H1 (cell line): ENCODE data around the gene RBP4. TPM values are rescaled to one million over a fixed set of nuclear protein-coding genes. Genes with fewer than 3 reads are reported as not detected.

Experiments used
- CTCF ChIA-PET: fragments of 300-600 bp; sonication (Branson Sonifier 250); formaldehyde crosslinking; loops from one replicate; lab custom pipeline; 2021; ENCODE audit not compliant: partially characterized antibody; lab: Charles Lee
- POLR2A ChIA-PET: fragments of 300-600 bp; sonication (Branson Sonifier 250); formaldehyde crosslinking; loops from one replicate; lab custom pipeline; 2021; ENCODE audit warnings: inconsistent platforms; ENCODE audit not compliant: partially characterized antibody; lab: Charles Lee
- DNase-seq, 2 experiments: peaks; one replicate each; pipeline versions ENCODE4 v3.0.0 to v3.0.0-alpha.2; 2010 to 2022; ENCODE audit warnings: low spot score in 2 of 2, low read depth in 1 of 2, mixed read lengths in 1 of 2
- FAIRE-seq: peaks from 2 replicates; lab custom pipeline; 2011; peaks lifted over from hg19 to GRCh38; lab: Jason Lieb, UNC
- H2AFZ ChIP-seq: 2 replicates; pipeline ENCODE4 v1.8.1; 2012; ENCODE audit warnings: low read length, inconsistent platforms
- H2AK5ac ChIP-seq: 2 replicates; pipeline ENCODE4 v1.6.1; 2013; ENCODE audit warnings: low read depth, low read length
- H2BK120ac ChIP-seq: replicated peaks from 2 replicates; pipeline ENCODE3; 2013; ENCODE audit warnings: low read depth, low read length, inconsistent platforms
- H2BK12ac ChIP-seq: 2 replicates; pipeline ENCODE4 v1.6.1; 2013; ENCODE audit warnings: low read depth, low read length
- H2BK15ac ChIP-seq: 2 replicates; pipeline ENCODE4 v1.6.1; 2013; ENCODE audit warnings: low read length
- H2BK20ac ChIP-seq: 2 replicates; pipeline ENCODE4 v1.6.1; 2013; ENCODE audit warnings: low read length
- H2BK5ac ChIP-seq: 2 replicates; pipeline ENCODE4 v1.6.1; 2013; ENCODE audit warnings: low read depth, low read length
- H3K14ac ChIP-seq: 2 replicates; pipeline ENCODE4 v1.6.1; 2013; ENCODE audit warnings: inconsistent platforms; ENCODE audit not compliant: insufficient read length
- H3K18ac ChIP-seq: 2 replicates; pipeline ENCODE4 v1.6.1; 2013; ENCODE audit warnings: low read length; ENCODE audit errors: extremely low read depth
- H3K23ac ChIP-seq: 2 replicates; pipeline ENCODE4 v1.6.1; 2013; ENCODE audit warnings: inconsistent platforms; ENCODE audit not compliant: insufficient read length
- H3K23me2 ChIP-seq: 2 replicates; pipeline ENCODE4 v1.6.1; 2013; ENCODE audit warnings: low read depth, low read length
- H3K27ac ChIP-seq: 2 replicates; pipeline ENCODE4 v1.6.1; 2011; ENCODE audit warnings: low read depth, low read length, inconsistent platforms
- H3K27me3 ChIP-seq, 4 experiments: replicated peaks in 1 of 4; 1 replicate in 1 of 4; 2 replicates in 3 of 4; pipeline versions ENCODE4 v1.6.1 to v1.8.1; 2011 to 2013; ENCODE audit warnings: low read length in 3 of 4, mild to moderate bottlenecking in 3 of 4, inconsistent platforms in 2 of 4, mixed read lengths in 2 of 4, moderate library complexity in 1 of 4; ENCODE audit not compliant: control insufficient read depth in 3 of 4, insufficient read depth in 3 of 4; ENCODE audit errors: extremely low read depth in 1 of 4
- H3K36me3 ChIP-seq, 4 experiments: 2 replicates each; pipeline versions ENCODE4 v1.6.1 to v1.8.1; 2011 to 2013; ENCODE audit warnings: mild to moderate bottlenecking in 4 of 4, low read length in 3 of 4, moderate library complexity in 2 of 4, control low read depth in 1 of 4, inconsistent platforms in 1 of 4; ENCODE audit not compliant: insufficient read depth in 4 of 4, control insufficient read depth in 2 of 4
- H3K4ac ChIP-seq: replicated peaks from 2 replicates; pipeline ENCODE3; 2013; ENCODE audit warnings: low read length, low read depth, mixed read lengths, inconsistent platforms; ENCODE audit not compliant: insufficient read length
- H3K4me1 ChIP-seq, 4 experiments: replicated peaks in 1 of 4; 1 replicate in 1 of 4; 2 replicates in 3 of 4; pipeline versions ENCODE4 v1.6.1 to v1.8.1; 2011 to 2013; ENCODE audit warnings: low read length in 3 of 4, inconsistent platforms in 2 of 4, mixed read lengths in 1 of 4; ENCODE audit not compliant: insufficient read depth in 4 of 4, control insufficient read depth in 3 of 4
- H3K4me2 ChIP-seq, 2 experiments: 2 replicates each; pipeline versions ENCODE4 v1.6.1 to v1.8.1; 2011 to 2013; ENCODE audit warnings: low read depth in 2 of 2, low read length in 2 of 2, control low read depth in 1 of 2, inconsistent platforms in 1 of 2, mild to moderate bottlenecking in 1 of 2; ENCODE audit not compliant: insufficient read depth in 1 of 2
- H3K4me3 ChIP-seq, 4 experiments: fragments of 200-600, 300-600 bp in 1 of 4; sonication (generic), shearing (Covaris generic), sonication (Bioruptor Twin) in 1 of 4; 2 replicates each; pipeline versions ENCODE4 v1.5.1 to v1.8.1; 2011 to 2016; ENCODE audit warnings: low read length in 4 of 4, low read depth in 3 of 4, control low read depth in 2 of 4, inconsistent platforms in 2 of 4, mild to moderate bottlenecking in 2 of 4, mixed read lengths in 1 of 4, moderate library complexity in 1 of 4; ENCODE audit not compliant: insufficient read depth in 2 of 4; ENCODE audit errors: extremely low read depth in 1 of 4
- H3K56ac ChIP-seq: replicated peaks from 2 replicates; pipeline ENCODE3; 2013; ENCODE audit warnings: low read depth, mild to moderate bottlenecking, mixed read lengths, low read length, inconsistent platforms; ENCODE audit not compliant: insufficient read length
- H3K79me1 ChIP-seq: 2 replicates; pipeline ENCODE4 v1.6.1; 2013; ENCODE audit warnings: low read depth, low read length, control low read depth
- H3K79me2 ChIP-seq, 2 experiments: 2 replicates each; pipeline versions ENCODE4 v1.6.1 to v1.8.1; 2012 to 2013; ENCODE audit warnings: low read length in 2 of 2, mild to moderate bottlenecking in 2 of 2, inconsistent platforms in 1 of 2; ENCODE audit not compliant: insufficient read depth in 2 of 2, control insufficient read depth in 1 of 2
- H3K9ac ChIP-seq, 4 experiments: replicated peaks in 1 of 4; 1 replicate in 1 of 4; 2 replicates in 3 of 4; pipeline versions ENCODE4 v1.6.1 to v1.8.1; 2011 to 2013; ENCODE audit warnings: low read depth in 3 of 4, low read length in 3 of 4, control low read depth in 2 of 4, mild to moderate bottlenecking in 2 of 4, moderate library complexity in 2 of 4, inconsistent platforms in 1 of 4; ENCODE audit errors: extremely low read depth in 1 of 4
- H3K9me3 ChIP-seq, 2 experiments: 2 replicates each; pipeline versions ENCODE4 v1.6.1 to v1.8.1; 2012 to 2013; ENCODE audit warnings: mild to moderate bottlenecking in 2 of 2, moderate library complexity in 2 of 2, control low read depth in 1 of 2, inconsistent platforms in 1 of 2, low read depth in 1 of 2, low read length in 1 of 2, mixed read lengths in 1 of 2; ENCODE audit not compliant: insufficient read depth in 2 of 2
- H4K20me1 ChIP-seq, 2 experiments: replicated peaks in 1 of 2; 2 replicates each; pipeline versions ENCODE3 to v1.8.1; 2011 to 2013; ENCODE audit warnings: inconsistent platforms in 2 of 2, low read length in 2 of 2, mild to moderate bottlenecking in 1 of 2; ENCODE audit not compliant: insufficient read depth in 2 of 2, control insufficient read depth in 1 of 2
- H4K5ac ChIP-seq: 2 replicates; pipeline ENCODE4 v1.6.1; 2013; ENCODE audit warnings: low read length, low read depth, mixed read lengths, inconsistent platforms; ENCODE audit not compliant: insufficient read length
- H4K8ac ChIP-seq: 2 replicates; pipeline ENCODE4 v1.8.0; 2013; ENCODE audit warnings: mild to moderate bottlenecking, moderate library complexity, low read length, inconsistent platforms; ENCODE audit not compliant: insufficient read depth; ENCODE audit errors: extremely low read depth
- H4K91ac ChIP-seq: replicated peaks from 2 replicates; pipeline ENCODE3; 2013; ENCODE audit warnings: low read length, mixed read lengths, inconsistent platforms; ENCODE audit not compliant: insufficient read length
- BRCA1 ChIP-seq: IDR thresholded peaks from 2 replicates; pipeline ENCODE4 v1.6.1; 2012; ENCODE audit warnings: low read depth, low read length, improper control_type of control experiment
- GABPA ChIP-seq: IDR thresholded peaks from 2 replicates; pipeline ENCODE4 v1.6.1; 2011; ENCODE audit warnings: mild to moderate bottlenecking, low read length, moderate library complexity, borderline replicate concordance; ENCODE audit not compliant: insufficient read depth
- JUN ChIP-seq: IDR thresholded peaks from 2 replicates; pipeline ENCODE4 v1.6.1; 2011; ENCODE audit warnings: low read depth, mild to moderate bottlenecking, improper control_type of control experiment, low read length
- NANOG ChIP-seq: IDR thresholded peaks from 2 replicates; pipeline ENCODE4 v1.6.1; 2011; ENCODE audit warnings: low read length, low read depth, mild to moderate bottlenecking, inconsistent platforms; ENCODE audit not compliant: insufficient read depth, poor library complexity, severe bottlenecking
- POLR2A ChIP-seq, 2 experiments: IDR thresholded peaks; 1 replicate in 1 of 2; 2 replicates in 1 of 2; pipeline ENCODE4 v1.6.1; 2011; ENCODE audit warnings: low read depth in 2 of 2, low read length in 2 of 2, mild to moderate bottlenecking in 2 of 2; ENCODE audit errors: control extremely low read depth in 1 of 2
- POU5F1 ChIP-seq: IDR thresholded peaks from 2 replicates; pipeline ENCODE4 v1.6.1; 2011; ENCODE audit warnings: low read depth, mild to moderate bottlenecking, low read length, moderate library complexity
- SAP30 ChIP-seq: fragments of 300-600 bp; sonication (generic); IDR thresholded peaks from 2 replicates; pipeline ENCODE4 v1.7.1; 2012; ENCODE audit warnings: low read length, moderate library complexity, mild to moderate bottlenecking, inconsistent platforms; ENCODE audit not compliant: insufficient read depth, insufficient replicate concordance
- SRF ChIP-seq: IDR thresholded peaks from 2 replicates; pipeline ENCODE4 v1.6.1; 2011; ENCODE audit warnings: mild to moderate bottlenecking, low read depth, low read length, moderate library complexity
- USF2 ChIP-seq: IDR thresholded peaks from 2 replicates; pipeline ENCODE4 v1.6.1; 2011; ENCODE audit warnings: low read length, improper control_type of control experiment
- WGBS, 2 experiments: shearing (Covaris generic) in 1 of 2; methylation state at CpG; one replicate each; pipeline versions ENCODE4 v1.1.6 to v1.1.7; 2013 to 2015; ENCODE audit warnings: low lambda C conversion rate in 2 of 2, mixed read lengths in 2 of 2, inconsistent platforms in 1 of 2, low coverage in 1 of 2, missing lambda C conversion rate in 1 of 2; ENCODE audit not compliant: insufficient replicate concordance in 2 of 2, insufficient coverage in 1 of 2, insufficient read length in 1 of 2; ENCODE audit errors: extremely low coverage in 1 of 2, missing lambda C conversion rate in 1 of 2; 5-methylcytosine and 5-hydroxymethylcytosine counted together
- polyA plus RNA-seq, 7 experiments: library from polyadenylated mRNA; depleted of rRNA in 3 of 7; stranded (reverse) in 5 of 7; unstranded in 2 of 7; fragments of >200 nt in 5 of 7; fragments of 200-250 nt in 2 of 7; gene quantifications; 1 replicate in 5 of 7; 2 replicates in 1 of 7; 4 replicates in 1 of 7; pipeline versions ENCODE4 v1.2.1 to v1.2.3, GENCODE V29; 2011 to 2013; ENCODE audit warnings: missing spikeins in 2 of 7, mixed read lengths in 2 of 7
- total RNA-seq: library from RNA; stranded (reverse); fragmentation: NEBNext Ultra II Directional; extraction: Animal tissue kit (Norgen Biotek cat#: 25700); gene quantifications from 2 replicates; pipeline ENCODE4 v1.2.1, GENCODE V29; 2021

The RBP4 gene
- total and polyA plus RNA-seq, 2 of the 8 experiments (the other 6 are each of a cell fraction or from before 2014, with no cell fraction given), result 0.42 to 0.97 TPM

GRCh38 chr10:93622942-93623341 is 21.9 kb upstream of the RBP4 start:
- Histone ChIP-seq H4K8ac (no peak overlapping the region), H2BK20ac (no peak overlapping the region), H3K79me1 (no peaks in the 10 kb centered on the region), H3K9me3 (peaks cover 0 to 2% of the 10 kb centered on the region in 2 experiments; a peak in 1 of 4 replicates), H3K4me1 (no peaks in the 10 kb centered on the region), H3K23ac (no peak overlapping the region), H2BK15ac (no peak overlapping the region), H2AFZ (no peak overlapping the region), H2BK120ac (no peak overlapping the region), H2BK12ac (no peak overlapping the region), H3K36me3 (no peaks in the 10 kb centered on the region), H3K27ac (no peak overlapping the region), H3K79me2 (no peaks in the 10 kb centered on the region), H3K9ac (no peak overlapping the region), H4K91ac (no peak overlapping the region), H3K4ac (no peak overlapping the region), H3K4me2 (no peak overlapping the region), H3K18ac (no peak overlapping the region), H3K23me2 (no peaks in the 10 kb centered on the region), H4K5ac (no peak overlapping the region), H3K27me3 (peaks cover 0 to 2% (median 0%) of the 10 kb centered on the region in 4 experiments; a peak in 1 of 7 replicates), H3K14ac (no peak overlapping the region), H2AK5ac (no peak overlapping the region), H4K20me1 (no peaks in the 10 kb centered on the region), H3K4me3 (no peak overlapping the region), H2BK5ac (no peak overlapping the region), H3K56ac (no peak overlapping the region)
- ChIA-PET CTCF (interaction anchor here (0.7 kb wide), 1 partner anchor 23 kb away, joined by 3 read pairs; no protein-coding TSS in a partner anchor), POLR2A (no interaction called here)
- 72% methylated on average over 1 of the region's 1 CpG; no CpG with 5 or more reads in 1 of the 2 experiments for WGBS, 2 experiments
- no peak for FAIRE-seq
- no peak for DNase-seq
- TF ChIP-seq SAP30 (no peak), SRF (no peak), JUN (no peak), POU5F1 (no peak), NANOG (no peak), BRCA1 (no peak), USF2 (no peak), POLR2A (IDR thresholded peaks at IDR 0.05; ENCODE audit: control extremely low read depth in 1 of 2, low read depth in 2 of 2, low read length in 2 of 2) (no peak), GABPA (no peak)
